Choroid plexus epithelial cell (primary cell): ENCODE measurements around the gene HOXC9.

ENCODE experiments used
- DNase-seq: peaks from one replicate; pipeline ENCODE4 v3.0.0-alpha.2; 2010; ENCODE audit warnings: low read depth
- H3K4me3 ChIP-seq: 2 replicates; pipeline ENCODE4 v1.5.1; 2011; ENCODE audit warnings: low read depth, mild to moderate bottlenecking, control low read depth, low read length, moderate library complexity
- TF ChIP-seq, protein P1 (sequence below): conservative IDR thresholded peaks from 2 replicates; pipeline ENCODE4 v1.5.1; 2011; ENCODE audit warnings: low read depth, mild to moderate bottlenecking, control low read depth, inconsistent platforms, low read length, moderate library complexity

HOXC9 gene

GRCh38 chr12:54042970-54043853 lies 43.3 kb downstream of the HOXC9 start:
- H3K4me3 ChIP-seq = no peak overlapping the region
- DNase-seq = no peak
- TF ChIP-seq, protein P1, sequence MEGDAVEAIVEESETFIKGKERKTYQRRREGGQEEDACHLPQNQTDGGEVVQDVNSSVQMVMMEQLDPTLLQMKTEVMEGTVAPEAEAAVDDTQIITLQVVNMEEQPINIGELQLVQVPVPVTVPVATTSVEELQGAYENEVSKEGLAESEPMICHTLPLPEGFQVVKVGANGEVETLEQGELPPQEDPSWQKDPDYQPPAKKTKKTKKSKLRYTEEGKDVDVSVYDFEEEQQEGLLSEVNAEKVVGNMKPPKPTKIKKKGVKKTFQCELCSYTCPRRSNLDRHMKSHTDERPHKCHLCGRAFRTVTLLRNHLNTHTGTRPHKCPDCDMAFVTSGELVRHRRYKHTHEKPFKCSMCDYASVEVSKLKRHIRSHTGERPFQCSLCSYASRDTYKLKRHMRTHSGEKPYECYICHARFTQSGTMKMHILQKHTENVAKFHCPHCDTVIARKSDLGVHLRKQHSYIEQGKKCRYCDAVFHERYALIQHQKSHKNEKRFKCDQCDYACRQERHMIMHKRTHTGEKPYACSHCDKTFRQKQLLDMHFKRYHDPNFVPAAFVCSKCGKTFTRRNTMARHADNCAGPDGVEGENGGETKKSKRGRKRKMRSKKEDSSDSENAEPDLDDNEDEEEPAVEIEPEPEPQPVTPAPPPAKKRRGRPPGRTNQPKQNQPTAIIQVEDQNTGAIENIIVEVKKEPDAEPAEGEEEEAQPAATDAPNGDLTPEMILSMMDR = no peak

GRCh38 chr12:54044425-54045103 lies 44.6 kb downstream of the HOXC9 start:
- no peak for DNase-seq
- TF ChIP-seq, protein P1 = no peak
- no peak overlapping the region for H3K4me3 ChIP-seq

- DNase-seq = no peak
- no peak overlapping the region for H3K4me3 ChIP-seq
- TF ChIP-seq, protein P1 = no peak
These were observed 45.4 kb downstream of the HOXC9 start for GRCh38 chr12:54045401-54045800.

DNA sequence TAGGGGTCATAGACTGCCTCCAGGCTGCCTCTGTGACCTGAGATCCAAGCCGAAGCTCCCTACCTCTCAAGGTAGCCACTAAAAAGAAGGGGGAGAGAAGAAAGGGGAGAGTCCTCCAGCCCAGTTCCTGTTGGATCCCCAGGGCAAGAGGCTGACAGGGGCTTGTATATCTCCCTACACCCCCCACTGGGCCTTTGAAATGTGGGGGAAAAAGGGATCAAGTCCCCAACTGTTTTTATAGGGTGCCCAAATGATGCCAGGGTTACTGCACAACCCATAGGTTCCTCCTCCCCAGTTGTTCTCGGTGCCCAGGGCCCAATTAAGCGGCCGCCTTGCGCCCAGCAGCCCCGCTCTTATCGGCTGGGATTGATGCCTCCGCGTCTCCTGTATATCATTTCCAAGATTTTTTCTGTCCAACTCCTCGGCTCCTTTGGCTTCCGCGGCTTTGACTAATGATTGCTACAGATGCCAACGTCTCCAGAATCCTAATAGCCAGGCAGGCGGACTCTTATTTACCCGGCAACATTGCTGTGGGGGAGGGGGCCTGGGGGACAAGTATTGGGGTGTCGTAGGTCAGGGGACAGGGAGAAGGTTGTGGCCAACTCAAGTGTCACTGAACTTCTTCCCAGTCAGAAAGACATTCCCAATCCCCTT lies 46.0 kb downstream of the HOXC9 start:
- TF ChIP-seq, protein P1 = no peak
- no peak overlapping the region for H3K4me3 ChIP-seq
- no peak for DNase-seq

- TF ChIP-seq, protein P1 = no peak
- no peak overlapping the region for H3K4me3 ChIP-seq
- DNase-seq = no peak
These were observed 46.8 kb downstream of the HOXC9 start for GRCh38 chr12:54046809-54047159.

GRCh38 chr12:54047160-54047963 lies 47.4 kb downstream of the HOXC9 start:
- TF ChIP-seq, protein P1 = no peak
- no peak for DNase-seq
- no peak overlapping the region for H3K4me3 ChIP-seq
